Fibroblast of villous mesenchyme (primary cell): Measurements from ENCODE around the gene MYL6B. TPM values are rescaled to one million over a fixed set of nuclear protein-coding genes. Genes with fewer than 3 reads are reported as not detected.
"Not testable (repeated sequence)": the region's sequence is repeated elsewhere in the genome, so short reads cannot be mapped to it uniquely, and the experiment has no call there.

ENCODE experiments used
- DNase-seq: peaks from one replicate; pipeline ENCODE4 v3.0.0-alpha.2; 2010; ENCODE audit warnings: low read depth
- H3K4me3 ChIP-seq: 2 replicates; pipeline ENCODE4 v1.5.1; 2011; ENCODE audit warnings: low read depth, mild to moderate bottlenecking, low read length
- total RNA-seq: library from RNA; depleted of rRNA; stranded (reverse); fragments of >200 nt; gene quantifications from 2 replicates; pipeline ENCODE4 v1.2.3, GENCODE V29; 2012
- TF ChIP-seq, protein P1 (sequence below): IDR thresholded peaks from 2 replicates; pipeline ENCODE4 v1.5.1; 2012; ENCODE audit warnings: low read depth, mild to moderate bottlenecking, low read length; ENCODE audit not compliant: insufficient read depth

The MYL6B gene
- total RNA-seq, 1 donor: 68.2 TPM

- DNase-seq: no peak
- TF ChIP-seq, protein P1, sequence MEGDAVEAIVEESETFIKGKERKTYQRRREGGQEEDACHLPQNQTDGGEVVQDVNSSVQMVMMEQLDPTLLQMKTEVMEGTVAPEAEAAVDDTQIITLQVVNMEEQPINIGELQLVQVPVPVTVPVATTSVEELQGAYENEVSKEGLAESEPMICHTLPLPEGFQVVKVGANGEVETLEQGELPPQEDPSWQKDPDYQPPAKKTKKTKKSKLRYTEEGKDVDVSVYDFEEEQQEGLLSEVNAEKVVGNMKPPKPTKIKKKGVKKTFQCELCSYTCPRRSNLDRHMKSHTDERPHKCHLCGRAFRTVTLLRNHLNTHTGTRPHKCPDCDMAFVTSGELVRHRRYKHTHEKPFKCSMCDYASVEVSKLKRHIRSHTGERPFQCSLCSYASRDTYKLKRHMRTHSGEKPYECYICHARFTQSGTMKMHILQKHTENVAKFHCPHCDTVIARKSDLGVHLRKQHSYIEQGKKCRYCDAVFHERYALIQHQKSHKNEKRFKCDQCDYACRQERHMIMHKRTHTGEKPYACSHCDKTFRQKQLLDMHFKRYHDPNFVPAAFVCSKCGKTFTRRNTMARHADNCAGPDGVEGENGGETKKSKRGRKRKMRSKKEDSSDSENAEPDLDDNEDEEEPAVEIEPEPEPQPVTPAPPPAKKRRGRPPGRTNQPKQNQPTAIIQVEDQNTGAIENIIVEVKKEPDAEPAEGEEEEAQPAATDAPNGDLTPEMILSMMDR: no peak
- no peak overlapping the region for H3K4me3 ChIP-seq
These were observed 1.3 kb downstream of the MYL6B start for GRCh38 chr12:56153678-56154065.

GRCh38 chr12:56154246-56154771, 1.9 kb downstream of the MYL6B start:
- no peak overlapping the region for H3K4me3 ChIP-seq
- DNase-seq: no peak
- TF ChIP-seq, protein P1: no peak

- H3K4me3 ChIP-seq: no peak overlapping the region
- TF ChIP-seq, protein P1: no peak
- no peak for DNase-seq
These were observed 2.4 kb downstream of the MYL6B start for GRCh38 chr12:56154818-56155217.

GRCh38 chr12:56155256-56155845, 3.0 kb downstream of the MYL6B start:
- no peak for DNase-seq
- TF ChIP-seq, protein P1: no peak
- H3K4me3 ChIP-seq: no peak overlapping the region

DNA sequence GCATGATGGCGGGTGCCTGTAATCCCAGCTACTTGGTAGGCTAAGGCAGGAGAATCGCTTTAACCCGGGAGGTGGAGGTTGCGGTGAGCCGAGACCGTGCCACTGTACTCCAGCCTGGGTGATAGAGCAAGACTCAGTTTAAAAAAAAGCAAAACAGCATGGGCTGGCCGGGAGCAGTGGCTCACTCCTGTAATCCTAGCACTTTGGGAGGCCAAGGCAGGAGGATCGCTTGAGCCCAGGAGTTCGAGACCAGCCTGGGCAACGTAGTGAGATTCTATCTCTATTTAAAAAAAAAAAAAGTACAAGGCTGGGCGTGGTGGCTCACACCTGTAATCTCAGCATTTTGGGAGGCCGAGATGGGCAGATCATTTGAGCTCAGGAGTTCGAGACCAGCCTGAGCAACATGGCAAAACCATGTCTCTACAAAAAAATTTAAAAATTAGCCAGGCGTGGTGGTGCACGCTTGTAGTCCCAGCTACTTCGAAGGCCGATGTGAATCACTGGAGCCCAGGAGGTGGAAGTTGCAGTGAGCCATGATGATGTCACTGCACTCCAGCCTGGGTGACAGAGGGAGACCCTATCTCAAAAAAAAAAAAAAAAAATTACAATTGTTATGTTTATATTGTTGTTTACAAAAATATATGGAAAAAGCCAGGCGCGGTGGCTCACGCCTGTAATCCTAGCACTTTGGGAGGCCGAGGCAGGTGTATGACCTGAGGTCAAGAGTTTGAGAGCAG, 4.2 kb downstream of the MYL6B start:
- DNase-seq: not testable (repeated sequence)
- peak overlapping the region; percentile 100 for H3K4me3 ChIP-seq

DNA sequence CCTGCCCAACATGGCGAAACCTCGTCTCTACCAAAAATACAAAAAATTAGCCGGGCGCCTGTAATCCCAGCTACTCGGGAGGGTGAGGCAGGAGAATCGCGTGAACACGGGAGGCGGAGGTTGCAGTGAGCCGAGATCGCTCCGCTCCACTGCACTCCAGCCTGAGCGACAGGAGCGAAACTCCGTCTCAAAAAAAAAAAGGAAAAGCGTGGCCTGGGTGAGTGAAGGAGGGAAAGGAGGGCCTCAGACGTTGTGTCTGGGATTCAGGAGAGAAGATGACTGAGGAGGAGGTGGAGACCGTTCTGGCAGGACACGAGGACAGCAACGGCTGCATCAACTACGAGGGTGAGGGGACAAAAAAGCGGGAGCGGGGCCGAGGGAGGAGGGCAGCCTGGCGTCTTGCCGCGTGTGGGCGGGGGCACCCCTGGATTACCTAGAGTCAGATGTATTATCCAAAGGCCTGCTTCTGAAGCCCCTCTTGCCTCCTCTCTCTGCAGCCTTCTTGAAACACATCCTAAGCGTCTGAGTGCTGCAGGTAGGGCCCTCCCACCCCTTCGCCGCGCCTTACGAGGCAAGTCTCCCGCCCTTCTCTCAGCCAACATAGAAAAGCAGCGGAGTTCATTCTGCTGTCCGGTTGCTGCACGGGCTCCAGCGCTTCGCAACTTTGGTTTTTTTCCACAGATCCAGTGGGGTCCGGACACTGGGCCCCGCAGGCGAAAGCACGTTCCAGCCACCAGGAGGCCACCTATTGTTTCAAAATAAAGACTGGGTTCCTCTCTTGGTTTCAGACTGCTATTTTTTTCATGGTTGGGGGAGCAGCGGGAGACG, 5.0 kb downstream of the MYL6B start:
- DNase-seq: peak; percentile 89

More for the DNA sequence above, 5.0 kb downstream of the MYL6B start:
- TF ChIP-seq, protein P1: peak; percentile 74
- peak overlapping the region; percentile 100 for H3K4me3 ChIP-seq
